NB4 (cell line): ENCODE measurements around the gene ANKRD33.

ENCODE experiments used
- POLR2A ChIP-seq: IDR thresholded peaks from 2 replicates; pipeline ENCODE4 v1.6.1; 2011; ENCODE audit warnings: mild to moderate bottlenecking; ENCODE audit not compliant: insufficient read length; ENCODE audit errors: extremely low read depth
- TF ChIP-seq, protein P1 (sequence below): IDR thresholded peaks from one replicate; pipeline ENCODE4 v1.5.1; 2012; ENCODE audit warnings: low read depth, low read length
- TF ChIP-seq, protein P2 (sequence below): IDR thresholded peaks from 2 replicates; pipeline ENCODE4 v1.6.1; 2011; ENCODE audit warnings: low read depth, low read length

DNA sequence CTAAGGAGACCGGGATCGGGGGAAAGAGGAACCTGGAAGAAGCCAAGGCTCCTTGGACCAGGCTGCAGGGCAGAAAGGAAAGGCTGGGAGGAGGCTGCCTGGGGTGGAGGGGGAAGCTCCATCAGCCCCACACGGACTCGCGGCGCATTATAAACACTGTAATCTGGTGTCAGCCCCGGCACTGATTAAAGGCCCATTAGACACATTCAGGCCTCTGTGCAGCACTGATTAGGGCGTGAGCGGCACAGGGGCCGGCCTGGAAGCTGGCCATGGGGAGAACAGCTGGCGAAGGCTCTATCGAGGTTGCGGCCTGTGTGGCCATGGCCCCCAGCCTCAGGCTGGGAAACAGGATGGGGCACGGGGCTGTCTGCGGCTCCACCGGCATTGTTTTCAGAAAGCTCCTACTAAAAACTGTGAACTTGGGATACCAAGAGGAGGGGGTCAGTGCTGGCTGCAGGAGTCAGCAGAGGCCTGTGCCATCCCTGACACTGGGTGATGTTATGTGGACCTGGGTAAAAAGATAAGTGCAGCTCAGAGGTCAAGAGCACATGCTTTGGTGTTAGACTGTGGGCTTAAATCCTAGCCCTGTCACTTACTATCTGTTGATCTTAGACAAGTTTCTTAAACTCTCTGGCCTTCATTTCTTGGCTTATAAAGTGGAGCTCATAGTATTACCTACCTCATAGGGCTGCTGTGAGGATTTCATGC is 30.0 kb downstream of the ANKRD33 start:
- TF ChIP-seq, protein P1, sequence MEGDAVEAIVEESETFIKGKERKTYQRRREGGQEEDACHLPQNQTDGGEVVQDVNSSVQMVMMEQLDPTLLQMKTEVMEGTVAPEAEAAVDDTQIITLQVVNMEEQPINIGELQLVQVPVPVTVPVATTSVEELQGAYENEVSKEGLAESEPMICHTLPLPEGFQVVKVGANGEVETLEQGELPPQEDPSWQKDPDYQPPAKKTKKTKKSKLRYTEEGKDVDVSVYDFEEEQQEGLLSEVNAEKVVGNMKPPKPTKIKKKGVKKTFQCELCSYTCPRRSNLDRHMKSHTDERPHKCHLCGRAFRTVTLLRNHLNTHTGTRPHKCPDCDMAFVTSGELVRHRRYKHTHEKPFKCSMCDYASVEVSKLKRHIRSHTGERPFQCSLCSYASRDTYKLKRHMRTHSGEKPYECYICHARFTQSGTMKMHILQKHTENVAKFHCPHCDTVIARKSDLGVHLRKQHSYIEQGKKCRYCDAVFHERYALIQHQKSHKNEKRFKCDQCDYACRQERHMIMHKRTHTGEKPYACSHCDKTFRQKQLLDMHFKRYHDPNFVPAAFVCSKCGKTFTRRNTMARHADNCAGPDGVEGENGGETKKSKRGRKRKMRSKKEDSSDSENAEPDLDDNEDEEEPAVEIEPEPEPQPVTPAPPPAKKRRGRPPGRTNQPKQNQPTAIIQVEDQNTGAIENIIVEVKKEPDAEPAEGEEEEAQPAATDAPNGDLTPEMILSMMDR, result no peak
- TF ChIP-seq, protein P2, sequence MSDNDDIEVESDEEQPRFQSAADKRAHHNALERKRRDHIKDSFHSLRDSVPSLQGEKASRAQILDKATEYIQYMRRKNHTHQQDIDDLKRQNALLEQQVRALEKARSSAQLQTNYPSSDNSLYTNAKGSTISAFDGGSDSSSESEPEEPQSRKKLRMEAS, result no peak
- TF ChIP-seq POLR2A, result no peak
